Fibroblast of mammary gland (primary cell): ENCODE data around the gene CLPX.
"Not testable (repeated sequence)": the region's sequence is repeated elsewhere in the genome, so short reads cannot be mapped to it uniquely, and the experiment has no call there.

Source experiments
- DNase-seq: peaks from one replicate; pipeline ENCODE4 v3.0.0-alpha.2; 2010; ENCODE audit warnings: low read depth
- H3K4me3 ChIP-seq: 2 replicates; pipeline ENCODE4 v1.5.1; 2011; ENCODE audit warnings: low read depth, mild to moderate bottlenecking, low read length, moderate library complexity; ENCODE audit not compliant: control insufficient read depth
- CTCF ChIP-seq: conservative IDR thresholded peaks from 2 replicates; pipeline ENCODE4 v1.5.1; 2011; ENCODE audit warnings: low read depth, low read length, inconsistent platforms; ENCODE audit not compliant: control insufficient read depth, insufficient read depth

The CLPX gene

DNA sequence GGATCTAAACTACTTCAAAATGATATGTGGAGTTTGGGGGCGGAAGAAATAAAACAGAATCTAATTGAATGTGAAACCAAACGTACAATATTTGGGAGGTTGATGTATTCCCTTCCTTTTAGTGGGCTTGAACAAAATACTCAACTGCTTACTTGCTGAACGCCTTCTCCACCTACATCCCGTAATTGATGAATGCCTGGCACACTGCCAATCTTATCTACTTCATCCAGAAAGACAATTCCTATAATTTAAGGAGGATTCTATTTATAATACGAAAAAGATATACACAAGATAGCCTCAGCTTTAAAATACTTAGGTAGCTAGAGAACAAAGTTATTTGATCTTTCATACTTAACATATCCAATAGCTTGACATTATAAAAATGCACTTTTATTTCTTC lies 28.4 kb downstream of the CLPX start:
- H3K4me3 ChIP-seq = no peak overlapping the region
- no peak for DNase-seq
- no peak for TF ChIP-seq CTCF

- DNase-seq = no peak
- H3K4me3 ChIP-seq = no peak overlapping the region
- no peak for TF ChIP-seq CTCF
Measured at GRCh38 chr15:65154720-65155119, 30.4 kb downstream of the CLPX start.

- H3K4me3 ChIP-seq = no peak overlapping the region
- no peak for TF ChIP-seq CTCF
- DNase-seq = no peak
Measured at GRCh38 chr15:65147902-65148301, 37.2 kb downstream of the CLPX start.

DNA sequence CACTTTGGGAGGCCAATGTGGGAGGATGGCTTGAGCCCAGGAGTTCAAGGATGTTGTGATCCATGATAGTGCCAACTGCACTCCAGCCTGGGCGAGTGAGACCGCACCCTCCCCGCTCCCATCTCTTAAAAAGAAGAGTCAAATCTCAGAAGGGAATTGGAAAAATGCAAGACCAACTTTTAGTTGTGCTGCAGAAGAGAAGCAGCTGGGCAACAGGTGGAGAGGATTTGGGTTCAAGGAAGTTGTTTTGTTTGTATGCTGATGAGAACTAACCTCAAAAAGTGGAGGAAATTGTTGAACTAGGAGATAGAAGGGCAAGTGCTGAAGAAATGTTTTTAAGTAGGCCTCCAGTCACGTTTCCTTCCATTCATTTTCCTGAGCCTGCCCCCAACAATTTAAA lies 38.7 kb downstream of the CLPX start:
- TF ChIP-seq CTCF = no peak
- no peak for DNase-seq
- H3K4me3 ChIP-seq = no peak overlapping the region

GRCh38 chr15:65138631-65139030 lies 46.5 kb downstream of the CLPX start:
- not testable (repeated sequence) for DNase-seq, H3K4me3 ChIP-seq

GRCh38 chr15:65137893-65138292 lies 47.2 kb downstream of the CLPX start:
- DNase-seq, H3K4me3 ChIP-seq: not testable (repeated sequence)

DNA sequence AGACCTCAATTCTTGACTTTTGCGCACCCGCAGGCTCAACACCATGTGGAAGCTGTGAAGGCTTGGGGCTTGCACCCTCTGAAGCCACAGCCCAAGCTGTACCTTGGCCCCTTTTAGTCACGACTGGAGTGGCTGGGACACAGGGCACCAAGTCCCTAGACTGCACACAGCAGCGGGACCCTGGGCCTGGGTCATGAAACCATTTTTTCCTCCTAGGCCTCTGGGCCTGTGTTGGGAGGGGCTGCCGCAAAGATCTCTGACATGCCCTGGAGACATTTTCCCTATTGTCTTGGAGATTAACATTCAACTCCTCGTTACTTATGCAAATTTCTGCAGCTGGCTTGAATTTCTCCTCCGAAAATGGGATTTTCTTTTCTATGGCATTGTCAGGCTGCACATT lies 48.1 kb downstream of the CLPX start:
- not testable (repeated sequence) for H3K4me3 ChIP-seq, DNase-seq

DNA sequence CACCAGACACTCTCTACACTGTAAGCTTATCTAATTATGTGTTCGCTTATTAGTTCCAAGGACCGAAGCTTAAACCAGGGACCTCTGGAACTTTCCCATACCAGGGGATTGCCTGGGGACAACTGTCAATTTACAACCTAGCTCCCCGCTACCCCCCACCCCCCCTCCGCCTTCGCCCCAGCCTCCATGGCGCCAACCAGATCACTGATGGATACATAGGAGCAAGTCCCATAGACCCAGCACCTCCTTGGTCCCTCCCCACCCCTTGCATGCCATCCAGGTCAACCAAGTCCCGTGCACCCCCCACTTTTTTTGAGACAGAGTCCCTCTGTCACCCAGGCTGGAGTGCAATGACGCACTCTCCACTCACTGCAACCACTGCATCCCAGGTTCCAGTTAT lies 50.6 kb downstream of the CLPX start:
- no peak for TF ChIP-seq CTCF
- DNase-seq = no peak

More for the DNA sequence above, 50.6 kb downstream of the CLPX start:
- H3K4me3 ChIP-seq = peak overlapping the region; percentile 76
